ENCODE data around the gene FARSA. TPM values are rescaled to one million over a fixed set of nuclear protein-coding genes. Genes with fewer than 3 reads are reported as not detected.
"Not testable (repeated sequence)": the region's sequence is repeated elsewhere in the genome, so short reads cannot be mapped to it uniquely, and the experiment has no call there.

FARSA gene
- 44.4 TPM for total RNA-seq
- long read RNA-seq, transcript FARSA-201 (13 exons, 1,814 nt) = major isoform, 71 of 120 reads
- long read RNA-seq, partial matches to known transcripts = 39 of 120 reads
- long read RNA-seq, other reads (novel, unspliced or antisense) = 9 of 120 reads

DNA sequence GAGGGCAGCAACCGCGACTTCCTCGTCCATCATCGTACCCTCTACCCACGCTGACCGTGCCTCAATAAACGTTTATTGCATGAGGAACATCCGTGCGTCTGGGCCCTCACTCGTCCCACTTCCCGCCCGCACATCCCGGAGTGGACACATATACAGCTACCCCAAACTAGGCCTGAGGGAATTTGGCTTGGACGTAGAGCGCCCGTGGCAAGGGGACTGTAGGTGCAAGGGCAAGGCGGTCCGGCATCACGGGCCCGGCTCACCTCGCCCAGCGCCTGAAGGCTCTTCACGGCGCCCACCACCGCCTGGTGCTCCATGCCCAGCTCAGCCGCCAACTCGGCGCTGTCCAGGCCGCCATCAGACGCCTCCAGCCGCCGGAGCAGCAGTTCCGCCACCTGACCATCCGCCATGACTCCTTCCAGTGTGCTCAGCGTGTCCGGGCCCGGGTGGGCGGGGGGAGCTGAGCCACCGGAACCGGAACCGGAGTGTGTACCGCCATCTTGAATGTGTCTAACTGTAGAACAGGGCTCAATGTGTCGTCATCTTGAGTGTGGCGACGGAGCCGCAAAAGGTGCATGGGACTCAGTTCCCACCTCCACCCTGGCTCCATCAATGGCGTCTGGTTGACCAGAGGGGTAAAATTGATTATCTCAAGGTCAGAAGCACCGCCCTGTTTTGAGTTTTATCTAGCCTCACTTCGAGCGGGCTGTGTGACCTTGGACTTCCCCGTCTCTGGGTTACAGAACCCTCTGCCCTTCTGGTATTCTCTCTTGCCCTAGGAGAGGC lies at the start of gene FARSA:
Gene FARSA, minus strand, starts transcription at position 425 of the 786 bp plus-strand sequence. Its CDS starts 15 bp downstream, at position 410.
- H3K4me3 ChIP-seq = peak within 1 kb of the TSS; percentile 94
- H3K27me3 ChIP-seq (ENCODE audit: low read depth) = no peaks in the 10 kb centered on the region
- H3K27ac ChIP-seq = peak within 1 kb of the TSS; percentile 83
- peaks cover 26% of the 10 kb centered on the region for H3K36me3 ChIP-seq
- peaks cover 26% of the 10 kb centered on the region for H3K4me1 ChIP-seq
- ATAC-seq (peak; percentile 85 to 87), DNase-seq (peak; percentile 94)
- no peaks in the 10 kb centered on the region for H3K9me3 ChIP-seq
- intact Hi-C loops (cut with DNase I) = no loop called here
- TF ChIP-seq, protein P1, sequence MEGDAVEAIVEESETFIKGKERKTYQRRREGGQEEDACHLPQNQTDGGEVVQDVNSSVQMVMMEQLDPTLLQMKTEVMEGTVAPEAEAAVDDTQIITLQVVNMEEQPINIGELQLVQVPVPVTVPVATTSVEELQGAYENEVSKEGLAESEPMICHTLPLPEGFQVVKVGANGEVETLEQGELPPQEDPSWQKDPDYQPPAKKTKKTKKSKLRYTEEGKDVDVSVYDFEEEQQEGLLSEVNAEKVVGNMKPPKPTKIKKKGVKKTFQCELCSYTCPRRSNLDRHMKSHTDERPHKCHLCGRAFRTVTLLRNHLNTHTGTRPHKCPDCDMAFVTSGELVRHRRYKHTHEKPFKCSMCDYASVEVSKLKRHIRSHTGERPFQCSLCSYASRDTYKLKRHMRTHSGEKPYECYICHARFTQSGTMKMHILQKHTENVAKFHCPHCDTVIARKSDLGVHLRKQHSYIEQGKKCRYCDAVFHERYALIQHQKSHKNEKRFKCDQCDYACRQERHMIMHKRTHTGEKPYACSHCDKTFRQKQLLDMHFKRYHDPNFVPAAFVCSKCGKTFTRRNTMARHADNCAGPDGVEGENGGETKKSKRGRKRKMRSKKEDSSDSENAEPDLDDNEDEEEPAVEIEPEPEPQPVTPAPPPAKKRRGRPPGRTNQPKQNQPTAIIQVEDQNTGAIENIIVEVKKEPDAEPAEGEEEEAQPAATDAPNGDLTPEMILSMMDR (IDR thresholded peaks at IDR 0.05) = no peak

DNA sequence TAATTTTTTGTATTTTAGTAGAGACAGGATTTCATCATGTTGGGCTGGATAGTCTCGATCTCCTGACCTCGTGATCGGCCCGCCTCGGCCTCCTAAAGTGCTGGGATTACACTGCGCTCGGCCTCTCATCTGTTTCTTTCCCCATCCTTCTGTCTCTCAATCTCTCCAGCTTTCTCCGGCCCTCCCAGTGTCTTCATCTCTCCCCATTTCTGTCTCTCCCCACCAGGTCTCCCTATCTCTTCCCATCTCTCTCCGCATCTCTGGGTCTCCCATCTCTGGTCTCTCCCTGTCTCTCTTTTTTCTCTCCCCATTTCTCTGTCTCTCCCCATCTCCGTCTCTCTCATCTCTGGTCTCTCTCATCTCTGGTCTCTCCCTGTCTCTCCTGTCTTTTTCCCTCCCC lies 49.6 kb upstream of the FARSA start:
- Histone ChIP-seq H3K4me3 (peak overlapping the region; percentile 29), H3K27me3 (ENCODE audit: low read depth) (no peaks in the 10 kb centered on the region), H3K4me1 (peaks cover 14% of the 10 kb centered on the region), H3K9me3 (no peaks in the 10 kb centered on the region), H3K27ac (no peak overlapping the region), H3K36me3 (no peaks in the 10 kb centered on the region)
- ATAC-seq = no peak
- TF ChIP-seq, protein P1 (IDR thresholded peaks at IDR 0.05) = no peak
- intact Hi-C loops (cut with DNase I) = no loop called here
- no peak for DNase-seq

DNA sequence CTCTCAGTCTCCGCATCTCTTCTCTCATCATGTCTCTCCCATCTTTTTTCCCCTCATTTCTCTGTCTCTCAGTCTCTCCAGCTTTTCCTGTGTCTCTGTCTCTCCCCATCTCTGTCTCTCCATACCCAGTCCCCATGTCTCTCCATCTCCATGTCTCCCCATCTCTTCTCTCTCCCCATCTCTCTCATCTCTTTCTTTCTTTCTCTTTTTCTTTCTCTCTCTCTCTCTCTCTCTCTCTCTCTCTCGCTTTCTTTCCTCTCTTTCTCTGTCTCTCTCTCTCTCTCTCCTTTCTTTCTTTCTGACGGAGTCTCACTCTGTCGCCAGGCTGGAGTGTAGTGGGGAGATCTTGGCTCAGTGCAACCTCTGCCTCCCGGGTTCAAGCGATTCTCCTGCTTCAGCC lies 49.1 kb upstream of the FARSA start:
- TF ChIP-seq, protein P1 (IDR thresholded peaks at IDR 0.05) = no peak
- no peak for DNase-seq
- Histone ChIP-seq H3K9me3 (no peaks in the 10 kb centered on the region), H3K36me3 (no peaks in the 10 kb centered on the region), H3K4me1 (peaks cover 18% of the 10 kb centered on the region), H3K4me3 (no peak overlapping the region), H3K27me3 (ENCODE audit: low read depth) (no peaks in the 10 kb centered on the region), H3K27ac (no peak overlapping the region)
- intact Hi-C loops (cut with DNase I) = no loop called here
- no peak for ATAC-seq

DNA sequence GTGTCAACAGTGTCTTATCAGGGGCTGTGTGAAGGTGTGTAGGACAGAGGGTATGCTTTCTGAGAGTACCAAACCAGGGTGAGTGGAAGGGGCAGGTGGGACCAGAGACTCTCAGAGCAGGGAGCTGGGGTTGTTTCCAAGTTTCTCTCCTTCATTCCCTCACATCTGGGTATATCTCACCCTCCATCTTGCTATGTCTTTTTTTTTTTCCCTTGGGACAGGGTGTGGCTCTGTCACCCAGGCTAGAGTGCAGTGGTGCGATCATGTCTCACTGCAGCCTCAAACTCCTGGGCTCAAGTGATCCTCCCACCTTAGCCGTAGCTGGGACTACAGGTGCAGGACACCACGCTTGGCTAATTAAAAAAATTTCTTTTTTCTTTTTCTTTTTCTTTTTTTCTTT lies 46.5 kb upstream of the FARSA start:
- intact Hi-C loops (cut with DNase I) = no loop called here
- Histone ChIP-seq H3K36me3 (no peaks in the 10 kb centered on the region), H3K4me3 (no peak overlapping the region), H3K27ac (no peak overlapping the region), H3K9me3 (no peaks in the 10 kb centered on the region), H3K27me3 (ENCODE audit: low read depth) (peaks cover 6% of the 10 kb centered on the region), H3K4me1 (peaks cover 13% of the 10 kb centered on the region)
- no peak for DNase-seq
- TF ChIP-seq, protein P1 (IDR thresholded peaks at IDR 0.05) = no peak
- ATAC-seq = no peak

DNA sequence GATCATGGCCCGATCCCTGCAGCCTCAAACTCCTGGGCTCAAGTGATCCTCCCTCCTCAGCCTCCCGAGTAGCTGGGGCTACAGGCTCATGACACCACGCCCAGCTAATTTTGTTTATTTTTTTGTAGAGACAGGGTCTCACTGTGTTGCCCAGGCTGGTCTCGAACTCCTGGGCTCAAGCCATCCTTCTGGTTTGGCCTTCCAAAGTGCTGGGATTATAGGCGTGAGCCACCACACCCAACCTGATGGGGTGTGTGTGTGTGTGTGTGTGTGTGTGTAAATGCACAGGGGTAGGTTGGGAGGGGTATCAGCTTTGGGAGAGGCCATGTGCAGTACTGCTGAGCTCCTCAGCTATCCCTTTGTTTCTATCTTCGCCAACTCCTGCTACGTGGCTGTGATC lies 42.6 kb upstream of the FARSA start:
- H3K4me1 ChIP-seq; H3K27ac ChIP-seq; H3K9me3 ChIP-seq; intact Hi-C loops (cut with DNase I); H3K4me3 ChIP-seq; H3K36me3 ChIP-seq; H3K27me3 ChIP-seq (ENCODE audit: low read depth); DNase-seq; ATAC-seq: not testable (repeated sequence)

DNA sequence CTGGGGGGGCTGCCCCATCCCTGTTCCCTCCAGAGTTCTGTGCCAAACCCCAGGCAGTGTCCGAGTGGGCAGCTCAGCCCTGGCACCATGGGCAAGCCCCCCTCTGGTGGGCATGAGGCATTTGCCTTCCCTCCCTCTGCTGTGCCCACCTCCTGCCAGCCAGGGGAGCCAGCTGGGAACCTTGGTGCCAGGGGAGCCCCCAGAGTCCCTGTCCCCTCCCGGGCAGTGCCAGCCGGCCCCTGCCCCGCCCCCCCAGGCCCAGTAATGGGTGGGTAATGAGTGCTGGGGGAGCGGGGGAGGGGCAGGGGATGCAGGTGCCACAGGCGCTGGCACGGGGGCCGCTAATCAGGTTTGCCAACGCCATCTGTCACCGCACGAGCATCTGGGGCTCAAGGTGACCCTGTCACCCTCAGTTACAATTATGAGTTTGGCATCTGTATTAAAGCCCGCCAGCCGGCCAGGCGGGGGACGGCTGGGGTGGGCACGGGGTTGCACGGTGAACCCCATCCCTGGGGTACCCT lies 41.8 kb upstream of the FARSA start:
- no peaks in the 10 kb centered on the region for H3K9me3 ChIP-seq
- peaks cover 6% of the 10 kb centered on the region for H3K27me3 ChIP-seq (ENCODE audit: low read depth)
- H3K4me1 ChIP-seq = peaks cover 8% of the 10 kb centered on the region
- intact Hi-C loops (cut with DNase I) = no loop called here
- no peak overlapping the region for H3K4me3 ChIP-seq
- no peak overlapping the region for H3K27ac ChIP-seq
- H3K36me3 ChIP-seq = no peaks in the 10 kb centered on the region
- TF ChIP-seq, protein P1 (IDR thresholded peaks at IDR 0.05) = no peak
- ATAC-seq (peak in 1 of 2 donors; percentile 3), DNase-seq (no peak)
